ENCODE results near the gene ITPRIP. TPM values are rescaled to one million over a fixed set of nuclear protein-coding genes. Genes with fewer than 3 reads are reported as not detected.

The ITPRIP gene
- total and polyA plus RNA-seq, 10 donors = 7.2 to 37.8 (median 28.2) TPM

- Histone ChIP-seq H3K27me3 (replicated peaks in 1 of 7) (no peaks in the 10 kb centered on the region), H3K9me3 (no peaks in the 10 kb centered on the region), H3K4me3 (no peak overlapping the region), H3K36me3 (no peaks in the 10 kb centered on the region), H3K4me1 (peaks cover 4 to 42% (median 27%) of the 10 kb centered on the region in 6 donors), H3K27ac (peak overlapping the region in 6 of 8 donors; percentile 6 to 70 (median 42))
- no peak for DNase-seq
- intact Hi-C loops (cut with DNase I; ENCODE audit: low total_unique reads) = no loop called here
- 51 to 71% (median 59%) methylated on average over 3 of the region's 3 CpGs for WGBS, 5 donors
- TF ChIP-seq CTCF (IDR thresholded peaks at IDR 0.05 in 8 of 11, conservative IDR thresholded peaks at IDR 0.05 in 3 of 11) (no peak), POLR2A (IDR thresholded peaks at IDR 0.05) (no peak), POLR2AphosphoS5 (IDR thresholded peaks at IDR 0.05) (no peak)
Measured at GRCh38 chr10:104342941-104343411, 4.7 kb upstream of the ITPRIP start.

GRCh38 chr10:104340641-104341040, 2.4 kb upstream of the ITPRIP start:
- Histone ChIP-seq H3K36me3 (no peaks in the 10 kb centered on the region), H3K4me1 (peaks cover 11 to 48% (median 32%) of the 10 kb centered on the region in 6 donors), H3K9me3 (no peaks in the 10 kb centered on the region), H3K4me3 (no peak overlapping the region), H3K27ac (peak overlapping the region in 5 of 8 donors; percentile 16 to 100 (median 98)), H3K27me3 (replicated peaks in 1 of 7) (no peaks in the 10 kb centered on the region)
- TF ChIP-seq CTCF (IDR thresholded peaks at IDR 0.05 in 8 of 11, conservative IDR thresholded peaks at IDR 0.05 in 3 of 11) (no peak), POLR2A (IDR thresholded peaks at IDR 0.05) (no peak), POLR2AphosphoS5 (IDR thresholded peaks at IDR 0.05) (no peak)
- no peak for DNase-seq
- intact Hi-C loops (cut with DNase I; ENCODE audit: low total_unique reads) = no loop called here
- WGBS, 5 donors = 67 to 78% (median 75%) methylated on average over 4 of the region's 4 CpGs

- no peak overlapping the region for H3K4me3 ChIP-seq
- 24 to 31% (median 26%) methylated on average over 4 of the region's 4 CpGs for WGBS, 5 donors
- H3K27ac ChIP-seq = peak overlapping the region in 7 of 8 donors; percentile 16 to 100 (median 98)
- TF ChIP-seq POLR2A (IDR thresholded peaks at IDR 0.05) = no peak
- intact Hi-C loops (cut with DNase I; ENCODE audit: low total_unique reads) = no loop called here
- peaks cover 16 to 53% (median 37%) of the 10 kb centered on the region in 6 donors for H3K4me1 ChIP-seq
- no peak for DNase-seq
- no peaks in the 10 kb centered on the region for H3K9me3 ChIP-seq
- no peaks in the 10 kb centered on the region for H3K27me3 ChIP-seq (replicated peaks in 1 of 7)
- no peaks in the 10 kb centered on the region for H3K36me3 ChIP-seq
Measured at GRCh38 chr10:104340111-104340526, 1.9 kb upstream of the ITPRIP start.

- 22 to 33% (median 27%) methylated on average over 11 of the region's 11 CpGs for WGBS, 5 donors
- TF ChIP-seq POLR2AphosphoS5 (IDR thresholded peaks at IDR 0.05) = no peak
- TF ChIP-seq POLR2A (IDR thresholded peaks at IDR 0.05) = no peak
- TF ChIP-seq CTCF (IDR thresholded peaks at IDR 0.05 in 8 of 11, conservative IDR thresholded peaks at IDR 0.05 in 3 of 11) = no peak
- intact Hi-C loops (cut with DNase I; ENCODE audit: low total_unique reads) = no loop called here
Measured at GRCh38 chr10:104339469-104340110, 1.3 kb upstream of the ITPRIP start.

More at GRCh38 chr10:104339469-104340110, 1.3 kb upstream of the ITPRIP start:
- Histone ChIP-seq H3K9me3 (no peaks in the 10 kb centered on the region), H3K36me3 (peaks cover 0 to 4% (median 0%) of the 10 kb centered on the region in 6 donors), H3K4me3 (peak overlapping the region; percentile 76 to 97 (median 94)), H3K27me3 (replicated peaks in 1 of 7) (no peaks in the 10 kb centered on the region), H3K4me1 (peaks cover 21 to 58% (median 42%) of the 10 kb centered on the region in 6 donors), H3K27ac (peak overlapping the region; percentile 97 to 100 (median 98))
- no peak for DNase-seq

Data from spleen (tissue), 11 donors.